WTC11 (cell line): ENCODE results near the gene MAST4.

Experiments
- TF ChIP-seq, protein P1 (sequence below): sonication (generic); formaldehyde crosslinking; IDR thresholded peaks from 2 replicates; pipeline ENCODE4 v1.8.0; 2022; ENCODE audit warnings: mild to moderate bottlenecking, missing genetic modification reagents
- TF ChIP-seq, protein P2 (sequence below): fragments of 200-600 bp; IDR thresholded peaks from 2 replicates; pipeline ENCODE4 v1.8.0; 2022; ENCODE audit warnings: antibody characterized with exemption

DNA sequence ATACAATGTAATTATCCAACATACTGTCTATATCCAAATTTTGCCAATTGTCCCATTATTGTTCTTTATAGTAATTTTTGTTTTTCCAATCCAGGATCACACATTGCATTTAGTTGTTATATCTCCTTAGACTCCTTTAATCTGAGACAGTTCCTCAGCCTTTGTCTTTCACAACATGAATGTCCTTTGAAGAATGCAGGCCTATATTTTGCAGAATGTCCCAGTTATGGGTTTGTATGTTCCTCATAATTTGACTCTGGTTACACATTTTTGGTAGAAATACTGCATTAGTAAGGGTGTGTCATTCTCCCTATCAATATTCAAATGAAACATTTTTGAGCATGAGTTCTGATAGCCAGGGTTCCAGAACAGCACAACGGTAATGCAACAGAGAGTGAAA lies 593.7 kb downstream of the MAST4 start:
- TF ChIP-seq, protein P1, sequence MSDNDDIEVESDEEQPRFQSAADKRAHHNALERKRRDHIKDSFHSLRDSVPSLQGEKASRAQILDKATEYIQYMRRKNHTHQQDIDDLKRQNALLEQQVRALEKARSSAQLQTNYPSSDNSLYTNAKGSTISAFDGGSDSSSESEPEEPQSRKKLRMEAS (CRISPR knock-in tag) = no peak
- TF ChIP-seq, protein P2, sequence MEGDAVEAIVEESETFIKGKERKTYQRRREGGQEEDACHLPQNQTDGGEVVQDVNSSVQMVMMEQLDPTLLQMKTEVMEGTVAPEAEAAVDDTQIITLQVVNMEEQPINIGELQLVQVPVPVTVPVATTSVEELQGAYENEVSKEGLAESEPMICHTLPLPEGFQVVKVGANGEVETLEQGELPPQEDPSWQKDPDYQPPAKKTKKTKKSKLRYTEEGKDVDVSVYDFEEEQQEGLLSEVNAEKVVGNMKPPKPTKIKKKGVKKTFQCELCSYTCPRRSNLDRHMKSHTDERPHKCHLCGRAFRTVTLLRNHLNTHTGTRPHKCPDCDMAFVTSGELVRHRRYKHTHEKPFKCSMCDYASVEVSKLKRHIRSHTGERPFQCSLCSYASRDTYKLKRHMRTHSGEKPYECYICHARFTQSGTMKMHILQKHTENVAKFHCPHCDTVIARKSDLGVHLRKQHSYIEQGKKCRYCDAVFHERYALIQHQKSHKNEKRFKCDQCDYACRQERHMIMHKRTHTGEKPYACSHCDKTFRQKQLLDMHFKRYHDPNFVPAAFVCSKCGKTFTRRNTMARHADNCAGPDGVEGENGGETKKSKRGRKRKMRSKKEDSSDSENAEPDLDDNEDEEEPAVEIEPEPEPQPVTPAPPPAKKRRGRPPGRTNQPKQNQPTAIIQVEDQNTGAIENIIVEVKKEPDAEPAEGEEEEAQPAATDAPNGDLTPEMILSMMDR = no peak
